HG02571 (cell line): ENCODE results near the gene CD300A.

Source experiments
- ATAC-seq: cut with Tn5 transposase; IDR thresholded peaks from one replicate; pipeline ENCODE4 v1.9.1; 2021; ENCODE audit warnings: mild to moderate bottlenecking, moderate library complexity; ENCODE audit not compliant: unreplicated experiment

The CD300A gene

GRCh38 chr17:74466111-74466827, at the start of gene CD300A:
Gene CD300A, plus strand, starts transcription at chr17:74466634. Its CDS starts 70 bp downstream, at chr17:74466704.
- no peak for ATAC-seq

- ATAC-seq, result peak; percentile 82
Measured at GRCh38 chr17:74417178-74418045, 49.0 kb upstream of the CD300A start.

- ATAC-seq, result no peak
Measured at GRCh38 chr17:74419928-74420411, 46.5 kb upstream of the CD300A start.

GRCh38 chr17:74424117-74424516, 42.3 kb upstream of the CD300A start:
- no peak for ATAC-seq

- ATAC-seq, result no peak
Measured at GRCh38 chr17:74424657-74425056, 41.8 kb upstream of the CD300A start.

- ATAC-seq, result no peak
Measured at GRCh38 chr17:74426551-74427047, 39.8 kb upstream of the CD300A start.

- ATAC-seq, result no peak
Measured at GRCh38 chr17:74427048-74427762, 39.2 kb upstream of the CD300A start.

- ATAC-seq, result no peak
Measured at GRCh38 chr17:74427763-74428153, 38.7 kb upstream of the CD300A start.

- peak; percentile 12 for ATAC-seq
Measured at GRCh38 chr17:74429604-74430384, 36.6 kb upstream of the CD300A start.

GRCh38 chr17:74430385-74430705, 36.1 kb upstream of the CD300A start:
- ATAC-seq, result no peak

GRCh38 chr17:74430706-74431567, 35.5 kb upstream of the CD300A start:
- peak; percentile 44 for ATAC-seq

GRCh38 chr17:74431568-74432423, 34.6 kb upstream of the CD300A start, which contains the start of gene GPRC5C:
Gene GPRC5C, plus strand, starts transcription at chr17:74432088. Its CDS starts 7,689 bp downstream, at chr17:74439777.
- ATAC-seq, result no peak

GRCh38 chr17:74432424-74432690, 34.1 kb upstream of the CD300A start:
- no peak for ATAC-seq

GRCh38 chr17:74432766-74433391, 33.6 kb upstream of the CD300A start:
- no peak for ATAC-seq

GRCh38 chr17:74433421-74434121, 32.9 kb upstream of the CD300A start:
- ATAC-seq, result no peak

- no peak for ATAC-seq
Measured at GRCh38 chr17:74435775-74436359, 30.6 kb upstream of the CD300A start.

GRCh38 chr17:74437702-74438101, 28.7 kb upstream of the CD300A start:
- no peak for ATAC-seq
